Activated T-helper 17 cell treated with anti-CD3 and anti-CD28 coated beads, Interleukin-2, amount 50 U/mL, for 72 hours (primary cell): ENCODE results near the gene POLR3GL. TPM values are rescaled to one million over a fixed set of nuclear protein-coding genes. Genes with fewer than 3 reads are reported as not detected.

Source experiments
- ATAC-seq: fragments of 150-1000 bp; cut with Tn5 transposase; replicated peaks from 2 replicates; pipeline ENCODE4 v1.10.0; 2021; ENCODE audit warnings: mild to moderate bottlenecking, moderate library complexity
- H3K27ac Mint-ChIP-seq: one replicate; pipeline ENCODE4 v1.8.0; 2022; ENCODE audit warnings: mixed read lengths
- H3K27me3 Mint-ChIP-seq: one replicate; pipeline ENCODE4 v1.8.0; 2022; ENCODE audit warnings: mixed read lengths
- H3K36me3 Mint-ChIP-seq: one replicate; pipeline ENCODE4 v1.8.0; 2022; ENCODE audit warnings: low read depth, mild to moderate bottlenecking, mixed read lengths
- H3K4me1 Mint-ChIP-seq: one replicate; pipeline ENCODE4 v1.8.0; 2022; ENCODE audit warnings: mixed read lengths
- H3K4me3 Mint-ChIP-seq: one replicate; pipeline ENCODE4 v1.8.0; 2022; ENCODE audit warnings: mild to moderate bottlenecking, mixed read lengths
- H3K9me3 Mint-ChIP-seq: one replicate; pipeline ENCODE4 v1.8.0; 2022; ENCODE audit warnings: mixed read lengths
- total RNA-seq, 2 donors: library from RNA; stranded (reverse); gene quantifications; one replicate each; pipeline ENCODE4 v1.2.3, GENCODE V29; 2022

Gene POLR3GL
- total RNA-seq, 2 donors from 2014 or later, result 16.9 to 26.0 TPM

DNA sequence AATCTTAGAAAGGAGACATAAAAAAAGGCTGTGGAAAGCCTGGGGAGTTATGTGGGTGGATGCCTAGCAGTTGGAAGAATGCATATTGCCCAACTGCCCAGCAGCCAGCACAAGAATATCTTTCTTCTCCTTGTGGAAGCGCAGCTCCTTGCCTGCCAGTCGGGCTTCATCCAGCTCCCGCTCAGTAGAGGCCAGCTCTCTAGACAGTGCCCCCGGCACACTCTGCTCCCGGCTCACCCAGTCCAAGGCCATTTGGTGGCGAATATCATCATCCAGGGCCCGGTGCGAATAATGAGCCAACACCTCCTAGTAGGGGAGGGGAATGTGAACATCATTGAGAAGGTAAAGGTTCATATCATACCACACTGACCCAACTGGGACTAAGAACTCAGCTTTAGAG is 28.2 kb upstream of the POLR3GL start:
- peaks cover 13% of the 10 kb centered on the region for H3K4me1 Mint-ChIP-seq
- ATAC-seq, result no peak
- H3K27ac Mint-ChIP-seq, result peak overlapping the region; percentile 28

GRCh38 chr1:145937436-145937835 is 27.1 kb upstream of the POLR3GL start:
- Mint-ChIP-seq H3K4me1 (peaks cover 12% of the 10 kb centered on the region), H3K9me3 (no peaks in the 10 kb centered on the region), H3K27me3 (no peaks in the 10 kb centered on the region)

More for the DNA sequence above, 28.2 kb upstream of the POLR3GL start:
- peaks cover 78% of the 10 kb centered on the region for H3K36me3 Mint-ChIP-seq
- H3K4me3 Mint-ChIP-seq, result no peak overlapping the region
- no peaks in the 10 kb centered on the region for H3K9me3 Mint-ChIP-seq
- no peaks in the 10 kb centered on the region for H3K27me3 Mint-ChIP-seq

DNA sequence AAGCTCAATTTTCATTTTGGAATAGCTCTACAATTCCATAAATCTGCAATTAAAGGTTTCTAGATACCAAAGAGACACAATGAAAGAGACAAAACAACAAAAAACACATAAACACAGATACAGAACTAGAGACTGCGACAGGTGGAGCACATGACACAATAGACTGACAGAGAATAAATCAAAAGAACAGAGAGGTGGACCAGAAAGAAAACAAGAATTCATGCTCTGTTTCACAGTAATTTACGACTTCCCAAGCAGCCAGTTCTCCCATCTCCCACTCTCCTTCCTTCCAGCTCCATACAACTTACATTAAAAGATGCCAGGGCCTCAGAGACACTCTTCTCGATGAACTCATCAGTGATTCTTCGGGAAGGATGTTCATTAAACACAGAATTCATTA is 22.1 kb upstream of the POLR3GL start:
- Mint-ChIP-seq H3K27me3 (no peaks in the 10 kb centered on the region), H3K4me3 (no peak overlapping the region)
- no peak for ATAC-seq

More at GRCh38 chr1:145937436-145937835, 27.1 kb upstream of the POLR3GL start:
- Mint-ChIP-seq H3K36me3 (peaks cover 89% of the 10 kb centered on the region), H3K4me3 (no peak overlapping the region), H3K27ac (no peak overlapping the region)
- ATAC-seq, result no peak

DNA sequence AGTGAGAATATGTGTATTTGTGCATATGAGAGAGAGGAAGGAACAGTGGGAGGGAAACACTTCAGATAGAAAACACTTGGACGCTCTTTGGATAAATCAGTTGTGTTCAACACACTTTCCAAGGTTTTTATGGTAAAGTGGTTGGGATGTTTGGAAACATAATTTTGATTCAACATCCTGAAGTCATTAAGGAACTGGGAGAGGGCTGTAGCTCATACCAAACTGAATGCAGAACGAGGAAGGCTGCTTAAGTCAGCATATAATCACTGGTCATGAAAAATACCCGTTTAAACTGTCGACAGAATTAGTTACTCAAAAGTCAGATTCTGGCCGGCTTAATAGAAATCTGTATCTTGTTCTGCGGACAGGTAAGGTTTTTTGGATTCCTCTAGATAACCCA is 21.6 kb upstream of the POLR3GL start:
- no peaks in the 10 kb centered on the region for H3K9me3 Mint-ChIP-seq
- no peak overlapping the region for H3K4me3 Mint-ChIP-seq
- H3K36me3 Mint-ChIP-seq, result peaks cover 95% of the 10 kb centered on the region
- no peak for ATAC-seq
- no peaks in the 10 kb centered on the region for H3K27me3 Mint-ChIP-seq
- H3K27ac Mint-ChIP-seq, result peak overlapping the region; percentile 38
- H3K4me1 Mint-ChIP-seq, result no peaks in the 10 kb centered on the region

More for the DNA sequence above, 22.1 kb upstream of the POLR3GL start:
- Mint-ChIP-seq H3K4me1 (no peaks in the 10 kb centered on the region), H3K9me3 (no peaks in the 10 kb centered on the region), H3K27ac (no peak overlapping the region), H3K36me3 (peaks cover 94% of the 10 kb centered on the region)

- Mint-ChIP-seq H3K27ac (no peak overlapping the region), H3K4me3 (no peak overlapping the region)
- ATAC-seq, result no peak
These were observed 20.0 kb upstream of the POLR3GL start for GRCh38 chr1:145944532-145944931.

DNA sequence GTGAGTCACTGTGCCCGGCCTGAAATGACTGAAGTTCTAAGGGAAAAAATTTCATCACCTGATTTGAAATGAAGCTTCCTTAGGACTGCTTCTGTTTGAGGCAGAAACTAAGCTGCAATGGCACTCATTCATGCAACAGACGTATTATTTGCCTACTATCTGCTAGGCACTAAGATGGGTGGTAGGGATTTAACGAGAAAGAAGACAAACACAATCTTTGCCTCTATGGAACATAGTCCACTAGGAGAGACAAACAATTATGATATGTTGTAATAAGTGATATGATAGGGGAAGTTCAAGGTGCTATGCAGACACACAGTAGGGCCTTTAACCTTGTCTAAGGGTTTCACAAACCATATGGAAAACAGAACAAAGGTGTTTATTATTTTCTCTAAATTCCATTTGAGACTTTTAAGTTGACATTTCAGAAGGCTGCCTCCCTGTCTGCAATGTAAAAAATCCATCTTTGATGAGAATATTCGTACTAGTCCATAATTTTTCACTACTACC is 18.0 kb upstream of the POLR3GL start:
- Mint-ChIP-seq H3K27me3 (no peaks in the 10 kb centered on the region), H3K4me1 (peaks cover 8% of the 10 kb centered on the region), H3K27ac (no peak overlapping the region), H3K36me3 (peaks cover 89% of the 10 kb centered on the region), H3K9me3 (no peaks in the 10 kb centered on the region), H3K4me3 (no peak overlapping the region)
- no peak for ATAC-seq

More at GRCh38 chr1:145944532-145944931, 20.0 kb upstream of the POLR3GL start:
- Mint-ChIP-seq H3K36me3 (peaks cover 91% of the 10 kb centered on the region), H3K4me1 (peaks cover 5% of the 10 kb centered on the region), H3K27me3 (no peaks in the 10 kb centered on the region), H3K9me3 (no peaks in the 10 kb centered on the region)

DNA sequence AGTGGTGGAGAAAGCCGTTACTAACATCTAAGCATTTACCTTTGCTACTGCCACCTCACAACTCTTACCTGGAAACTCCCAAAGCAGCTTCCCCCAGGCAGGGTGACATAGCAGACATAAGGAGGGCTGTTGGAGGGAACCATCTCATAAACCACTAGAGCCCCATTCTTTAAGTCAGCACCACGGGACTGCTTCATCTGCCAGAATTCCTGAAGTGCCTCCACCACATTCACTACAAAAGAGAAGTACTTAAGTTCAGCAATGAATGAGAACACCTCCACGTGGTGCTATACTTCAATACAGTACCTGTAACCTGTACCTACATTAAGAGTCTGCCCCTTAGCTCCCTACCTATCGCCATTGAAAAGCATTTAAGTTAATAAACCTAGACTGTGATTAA is 16.9 kb upstream of the POLR3GL start:
- Mint-ChIP-seq H3K4me3 (no peak overlapping the region), H3K27ac (no peak overlapping the region), H3K36me3 (peaks cover 89% of the 10 kb centered on the region), H3K9me3 (no peaks in the 10 kb centered on the region), H3K4me1 (peaks cover 17% of the 10 kb centered on the region), H3K27me3 (no peaks in the 10 kb centered on the region)
- no peak for ATAC-seq

DNA sequence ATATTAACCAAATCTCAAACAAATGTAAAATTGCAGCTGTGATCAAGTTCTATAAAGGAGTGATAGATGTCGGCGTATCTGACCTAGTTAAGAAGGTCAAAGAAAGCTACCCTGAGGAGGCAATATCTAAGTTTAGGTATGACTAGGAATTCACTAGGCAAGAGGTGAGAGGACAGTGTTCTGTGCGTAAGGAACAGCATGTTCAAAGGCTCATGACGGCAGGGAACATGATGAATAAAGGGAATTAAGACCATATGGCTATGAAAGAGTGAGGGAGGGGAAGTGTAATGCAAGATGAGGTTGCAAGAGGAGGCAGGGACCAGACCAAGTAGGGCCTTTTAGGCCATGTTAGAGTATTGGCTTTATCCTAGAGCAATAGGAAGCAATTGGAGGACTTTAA is 15.3 kb upstream of the POLR3GL start:
- H3K27ac Mint-ChIP-seq, result no peak overlapping the region
- no peak overlapping the region for H3K4me3 Mint-ChIP-seq
- H3K27me3 Mint-ChIP-seq, result no peaks in the 10 kb centered on the region
- ATAC-seq, result no peak
- peaks cover 89% of the 10 kb centered on the region for H3K36me3 Mint-ChIP-seq
- H3K9me3 Mint-ChIP-seq, result no peaks in the 10 kb centered on the region
- H3K4me1 Mint-ChIP-seq, result peaks cover 25% of the 10 kb centered on the region

GRCh38 chr1:145951526-145951925 is 13.0 kb upstream of the POLR3GL start:
- no peak for ATAC-seq
- H3K27me3 Mint-ChIP-seq, result no peaks in the 10 kb centered on the region
- no peaks in the 10 kb centered on the region for H3K9me3 Mint-ChIP-seq
- no peak overlapping the region for H3K27ac Mint-ChIP-seq
- H3K4me1 Mint-ChIP-seq, result peaks cover 43% of the 10 kb centered on the region
- peaks cover 87% of the 10 kb centered on the region for H3K36me3 Mint-ChIP-seq
- H3K4me3 Mint-ChIP-seq, result no peak overlapping the region

DNA sequence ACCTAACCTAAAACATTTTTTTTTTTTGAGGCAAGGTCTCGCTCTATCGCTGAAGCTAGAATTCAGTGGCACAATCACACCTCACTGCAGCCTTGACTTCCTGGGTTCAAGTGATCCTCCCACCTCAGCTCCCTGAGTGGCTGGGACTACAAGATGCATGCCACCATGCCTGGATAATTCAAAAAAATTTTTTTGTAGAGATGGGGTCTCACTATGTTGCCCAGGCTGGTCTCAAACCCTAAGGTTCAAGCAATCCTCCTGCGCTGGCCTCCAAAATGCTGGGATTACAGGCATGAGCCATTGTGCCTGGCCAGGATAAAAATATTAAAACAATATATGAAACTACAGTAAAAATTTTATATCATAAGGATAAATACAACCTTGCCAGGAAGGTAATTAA is 11.6 kb upstream of the POLR3GL start:
- ATAC-seq, result no peak
- Mint-ChIP-seq H3K36me3 (peaks cover 82% of the 10 kb centered on the region), H3K9me3 (no peaks in the 10 kb centered on the region), H3K27me3 (no peaks in the 10 kb centered on the region), H3K4me3 (no peak overlapping the region), H3K27ac (no peak overlapping the region), H3K4me1 (peaks cover 43% of the 10 kb centered on the region)

DNA sequence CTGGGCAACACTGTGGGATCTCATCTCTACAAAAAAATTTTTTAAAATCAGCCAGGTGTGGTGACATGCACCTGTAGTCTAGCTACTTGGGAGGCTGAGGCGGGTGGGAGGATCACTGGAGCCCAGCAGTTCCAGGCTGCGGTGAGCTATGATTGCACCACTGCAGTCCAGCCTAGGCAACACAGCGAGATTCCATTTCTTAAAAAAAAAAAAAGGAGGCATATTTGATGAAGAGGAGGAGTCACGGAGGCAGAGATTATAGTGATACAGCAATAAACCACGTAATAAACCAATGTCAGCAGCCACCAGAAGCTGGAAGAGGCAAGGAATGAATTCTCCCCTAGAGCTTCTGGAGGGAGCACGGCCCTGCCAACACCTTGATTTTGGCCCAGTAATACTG is 10.6 kb upstream of the POLR3GL start:
- H3K27me3 Mint-ChIP-seq, result no peaks in the 10 kb centered on the region
- ATAC-seq, result no peak
- peaks cover 49% of the 10 kb centered on the region for H3K4me1 Mint-ChIP-seq
- H3K9me3 Mint-ChIP-seq, result no peaks in the 10 kb centered on the region
- H3K36me3 Mint-ChIP-seq, result peaks cover 78% of the 10 kb centered on the region
- H3K4me3 Mint-ChIP-seq, result peak overlapping the region; percentile 95
- H3K27ac Mint-ChIP-seq, result no peak overlapping the region

- ATAC-seq, result no peak
- H3K27me3 Mint-ChIP-seq, result no peaks in the 10 kb centered on the region
- peaks cover 54% of the 10 kb centered on the region for H3K4me1 Mint-ChIP-seq
- peak overlapping the region; percentile 95 for H3K4me3 Mint-ChIP-seq
- H3K27ac Mint-ChIP-seq, result peak overlapping the region; percentile 6
- H3K36me3 Mint-ChIP-seq, result peaks cover 65% of the 10 kb centered on the region
- no peaks in the 10 kb centered on the region for H3K9me3 Mint-ChIP-seq
These were observed 9.1 kb upstream of the POLR3GL start for GRCh38 chr1:145955436-145955835.

- peak overlapping the region; percentile 89 for H3K27ac Mint-ChIP-seq
- H3K4me3 Mint-ChIP-seq, result peak overlapping the region; percentile 95
- H3K9me3 Mint-ChIP-seq, result no peaks in the 10 kb centered on the region
- H3K36me3 Mint-ChIP-seq, result peaks cover 63% of the 10 kb centered on the region
- H3K27me3 Mint-ChIP-seq, result no peaks in the 10 kb centered on the region
- ATAC-seq, result no peak
- peaks cover 53% of the 10 kb centered on the region for H3K4me1 Mint-ChIP-seq
These were observed 8.1 kb upstream of the POLR3GL start for GRCh38 chr1:145956361-145956760.

DNA sequence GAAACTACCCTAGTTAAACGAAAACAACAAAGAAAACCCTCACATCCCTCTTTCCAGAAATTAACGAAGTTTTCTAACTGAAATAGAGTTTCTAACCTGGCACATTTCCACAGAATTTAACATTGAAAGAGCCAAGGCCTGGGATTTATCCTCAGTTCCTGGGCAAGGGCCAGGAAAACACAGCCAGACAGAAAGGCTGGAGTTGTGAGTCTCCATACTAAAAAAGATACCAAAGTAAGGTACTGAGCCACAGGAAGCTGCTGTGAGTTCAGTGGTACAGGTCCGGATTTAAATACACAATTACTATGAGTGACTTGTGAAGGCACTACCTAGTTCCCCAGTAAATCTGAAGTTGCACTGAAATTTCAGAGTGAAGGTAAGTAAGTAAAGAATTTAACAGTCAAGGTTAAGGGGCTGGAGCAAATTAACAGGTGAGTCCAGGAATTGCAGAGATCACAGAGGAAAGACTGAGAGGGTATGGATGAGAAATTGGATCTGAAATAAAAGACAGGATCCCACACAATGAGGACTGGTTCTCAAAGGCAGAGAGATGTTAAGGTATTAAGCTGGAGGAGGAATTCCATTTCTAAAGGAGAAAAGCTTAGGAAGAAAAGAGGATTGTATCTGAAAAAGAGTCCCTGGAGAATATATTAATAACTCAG is 7.6 kb upstream of the POLR3GL start:
- Mint-ChIP-seq H3K9me3 (no peaks in the 10 kb centered on the region), H3K27ac (peak overlapping the region; percentile 89)

GRCh38 chr1:145957443-145958319 is 6.8 kb upstream of the POLR3GL start, which contains the start of gene LIX1L:
Gene LIX1L (minus strand): TSS chr1:145958017. CDS start chr1:145957927, 90 bp downstream.
- peak; percentile 92 for ATAC-seq
- Mint-ChIP-seq H3K4me3 (peak within 1 kb of the TSS; percentile 95), H3K4me1 (peaks cover 44% of the 10 kb centered on the region), H3K9me3 (no peaks in the 10 kb centered on the region), H3K36me3 (peaks cover 50% of the 10 kb centered on the region), H3K27ac (peak within 1 kb of the TSS; percentile 89), H3K27me3 (no peaks in the 10 kb centered on the region)

More for the DNA sequence above, 7.6 kb upstream of the POLR3GL start:
- Mint-ChIP-seq H3K4me1 (peaks cover 47% of the 10 kb centered on the region), H3K4me3 (peak overlapping the region; percentile 95), H3K27me3 (no peaks in the 10 kb centered on the region), H3K36me3 (peaks cover 58% of the 10 kb centered on the region)
- ATAC-seq, result no peak
